HG02678 (cell line): Measurements from ENCODE around the gene PLA2R1.

Experiments used
- ATAC-seq: cut with Tn5 transposase; IDR thresholded peaks from one replicate; pipeline ENCODE4 v1.9.1; 2021; ENCODE audit warnings: mild to moderate bottlenecking, moderate library complexity; ENCODE audit not compliant: unreplicated experiment

The PLA2R1 gene

GRCh38 chr2:160062292-160063005 is at the start of gene PLA2R1:
PLA2R1 (minus strand) TSS chr2:160062615; CDS start chr2:160062403, 212 bp downstream.
- ATAC-seq, result no peak

DNA sequence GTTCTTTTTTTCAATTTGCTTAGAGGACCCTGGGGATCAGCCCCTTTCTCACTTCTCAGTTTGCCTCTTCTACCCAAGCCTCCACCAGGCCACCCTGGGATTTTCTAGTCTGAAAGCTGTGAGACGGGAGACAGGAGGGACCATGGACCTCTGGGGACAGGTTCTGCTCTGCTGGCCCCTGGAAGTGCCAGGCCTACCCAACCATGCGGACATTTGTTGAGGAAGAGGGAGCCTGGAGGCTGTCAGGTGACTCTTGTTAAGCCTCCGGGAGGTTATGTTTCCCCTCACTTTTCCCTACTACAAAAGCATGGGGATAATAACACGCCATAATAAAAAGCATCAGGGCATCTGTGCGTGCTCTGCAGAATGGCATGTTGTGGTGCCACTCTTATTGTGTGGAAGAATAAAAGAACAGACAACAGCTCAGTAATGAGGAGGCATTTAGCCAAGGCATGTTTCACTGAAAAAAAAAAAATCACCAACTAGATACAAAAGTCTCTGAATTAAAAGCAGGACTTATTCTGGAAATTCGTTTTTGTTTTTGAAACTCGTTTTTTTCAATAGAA is 48.3 kb upstream of the PLA2R1 start:
- no peak for ATAC-seq

DNA sequence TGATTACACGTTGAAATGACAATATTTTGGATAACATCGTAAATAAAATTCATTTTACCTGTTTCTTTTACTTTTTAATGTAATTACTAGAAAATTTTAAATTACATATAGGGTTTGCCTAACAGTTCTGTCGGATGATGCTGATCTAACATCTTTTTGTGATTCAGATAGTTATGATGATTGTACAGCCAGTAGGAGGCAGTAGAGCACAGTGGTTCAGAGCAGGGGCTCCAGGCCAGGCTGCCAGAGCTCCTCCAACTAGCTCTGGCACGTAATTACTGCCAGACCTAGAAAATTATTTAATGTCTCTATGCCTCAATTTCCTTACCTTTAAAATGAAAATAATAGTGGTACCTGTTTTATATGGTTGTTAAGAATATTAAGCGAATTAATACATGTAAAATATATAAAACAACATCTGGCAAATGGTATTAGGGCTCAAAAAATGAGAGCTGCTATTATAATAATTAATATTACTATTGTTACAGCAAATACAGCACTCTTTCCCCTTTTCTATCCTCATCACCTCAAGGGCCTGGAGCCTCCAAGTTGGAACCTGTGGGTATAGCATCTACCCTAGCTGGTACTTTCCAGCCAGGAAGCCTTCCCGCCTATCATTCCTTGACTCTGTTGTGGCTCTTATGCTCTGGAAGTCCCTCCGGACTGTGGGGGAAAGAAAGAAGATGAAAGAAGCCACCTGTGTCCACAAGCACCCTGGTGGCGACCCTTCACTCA is 47.7 kb upstream of the PLA2R1 start:
- ATAC-seq, result peak; percentile 74

DNA sequence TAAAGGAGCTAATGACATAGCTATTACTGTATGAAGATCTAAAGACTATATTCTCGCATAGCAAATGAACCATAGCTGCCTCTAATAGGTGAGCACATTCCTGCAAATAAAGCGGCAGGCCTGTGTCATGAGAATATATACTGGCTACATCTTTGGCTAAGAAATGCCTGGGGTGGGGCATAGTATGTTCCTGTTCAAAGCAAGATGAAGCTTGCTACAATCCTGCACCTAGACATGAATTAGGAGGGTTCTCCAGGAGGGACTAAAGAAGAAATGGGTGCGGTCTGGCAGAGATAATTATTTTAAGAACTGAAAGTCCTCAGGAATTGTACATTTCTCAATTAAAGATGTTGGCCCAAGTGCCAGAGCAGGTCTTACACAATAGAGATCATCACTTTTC is 46.8 kb upstream of the PLA2R1 start:
- ATAC-seq, result no peak

DNA sequence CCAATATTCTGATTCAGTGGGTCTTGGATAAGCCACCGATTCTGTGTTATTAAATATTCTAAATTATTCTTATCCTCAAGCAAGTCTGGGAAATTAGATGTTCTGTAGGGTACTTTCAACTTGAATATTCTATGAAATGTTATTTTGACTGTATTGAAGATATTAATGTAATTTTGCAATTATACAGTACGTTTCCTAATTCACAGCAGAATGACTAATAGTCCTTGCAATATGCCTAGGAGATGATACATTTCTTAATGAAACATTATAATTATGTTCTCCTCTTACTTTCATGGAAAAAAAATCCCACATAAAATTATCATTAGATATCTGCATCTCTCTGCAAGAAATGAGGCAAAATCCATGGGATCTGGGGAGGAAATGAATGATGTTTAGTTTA is 46.2 kb upstream of the PLA2R1 start:
- no peak for ATAC-seq

DNA sequence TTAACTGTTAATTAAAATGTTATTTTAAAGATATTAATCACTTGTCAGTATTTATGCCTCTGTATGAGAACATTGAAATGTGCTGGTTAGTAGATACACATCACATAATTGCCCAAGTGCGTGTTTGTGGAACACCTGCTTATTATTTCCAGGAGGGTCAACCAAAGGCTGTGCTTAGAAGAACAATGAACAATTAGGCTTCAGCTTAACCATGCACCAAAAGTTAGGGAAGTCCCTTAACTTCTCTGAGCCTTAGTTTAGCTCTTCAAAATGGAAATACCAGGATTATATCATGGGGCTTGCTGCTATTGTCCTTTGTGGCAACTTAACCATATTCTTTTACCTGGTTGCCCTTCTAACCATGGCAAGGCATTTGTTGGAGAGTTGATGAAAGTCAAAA is 43.0 kb upstream of the PLA2R1 start:
- ATAC-seq, result no peak

DNA sequence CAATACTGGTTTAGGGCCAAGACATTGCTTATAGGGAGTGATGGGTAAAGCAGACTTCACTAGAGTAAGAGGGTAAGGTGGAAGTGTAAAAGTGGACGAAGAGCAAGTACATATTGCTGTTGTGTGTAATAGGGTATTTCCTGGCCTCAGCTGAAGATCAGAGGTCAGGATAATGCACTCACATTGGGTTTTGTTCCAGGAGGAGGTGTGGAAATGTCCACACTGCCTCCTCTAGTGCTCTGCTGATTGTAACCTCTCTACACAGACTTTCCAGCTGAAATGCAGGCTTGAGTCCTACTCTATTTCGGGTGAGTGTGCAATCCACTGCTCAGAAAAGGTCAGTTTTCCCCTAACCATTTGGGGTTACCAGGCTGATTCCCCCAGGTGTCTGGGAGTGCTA is 41.7 kb upstream of the PLA2R1 start:
- no peak for ATAC-seq

DNA sequence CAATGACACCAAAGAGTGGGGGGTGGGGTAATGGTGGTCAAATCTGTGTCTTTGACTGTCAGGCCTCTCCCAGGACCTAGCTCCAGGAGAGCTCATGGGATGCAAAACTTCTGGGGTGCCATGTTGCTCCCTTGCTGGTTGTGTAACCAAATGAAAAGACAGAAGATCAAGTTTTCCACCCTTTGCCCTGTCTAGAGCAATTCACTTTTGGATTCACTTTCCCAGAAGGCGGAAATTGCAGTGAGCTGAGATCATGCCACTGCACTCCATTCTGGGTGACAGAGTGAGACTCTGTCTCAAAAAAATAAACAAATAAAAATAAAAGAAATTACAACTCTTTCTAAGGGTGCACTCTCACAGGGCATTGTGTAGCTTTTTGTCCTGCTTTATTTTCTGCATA is 34.9 kb upstream of the PLA2R1 start:
- ATAC-seq, result no peak

DNA sequence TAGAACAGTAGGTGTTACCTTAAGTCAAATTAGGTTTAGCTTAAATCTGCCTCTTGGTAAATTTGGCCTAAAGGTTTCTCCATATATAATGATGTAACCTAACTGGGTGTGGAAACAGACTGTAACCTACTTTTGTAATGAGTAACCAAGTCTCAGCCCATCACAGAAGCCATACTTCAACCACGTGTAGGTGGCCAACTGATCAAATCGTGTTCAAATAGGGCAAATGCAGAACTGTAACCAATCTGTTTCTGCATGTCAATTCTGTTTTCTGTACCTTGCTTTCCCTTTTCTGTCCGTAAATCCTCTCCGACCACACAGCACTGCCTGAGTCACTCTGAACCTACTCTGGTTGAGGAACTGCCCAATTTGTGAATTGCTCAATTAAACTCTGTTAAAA is 34.0 kb upstream of the PLA2R1 start:
- no peak for ATAC-seq

- ATAC-seq, result no peak
Measured at GRCh38 chr2:160092445-160092844, 30.0 kb upstream of the PLA2R1 start.

DNA sequence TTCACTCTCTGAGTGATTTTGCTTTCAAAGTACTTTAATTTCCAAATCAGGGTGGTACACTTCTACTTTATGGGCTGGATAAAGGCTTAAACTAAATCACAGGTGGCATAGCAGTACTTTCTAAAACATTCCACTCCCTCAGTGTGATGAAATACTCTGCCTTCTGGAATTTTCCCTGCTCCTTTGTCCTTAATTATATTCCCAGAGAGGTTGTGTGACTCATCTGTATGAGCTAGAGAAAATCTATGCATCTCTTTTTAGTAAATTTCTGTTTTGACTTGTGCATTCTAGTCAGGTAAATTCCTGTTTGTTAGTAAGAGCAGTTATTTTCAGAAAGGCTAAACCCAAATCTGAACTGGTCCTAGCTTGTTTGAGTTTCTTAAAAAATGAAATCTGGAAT is 29.0 kb upstream of the PLA2R1 start:
- no peak for ATAC-seq

GRCh38 chr2:160087854-160088745 is 25.7 kb upstream of the PLA2R1 start:
- ATAC-seq, result no peak

GRCh38 chr2:160085662-160086061 is 23.2 kb upstream of the PLA2R1 start:
- no peak for ATAC-seq

DNA sequence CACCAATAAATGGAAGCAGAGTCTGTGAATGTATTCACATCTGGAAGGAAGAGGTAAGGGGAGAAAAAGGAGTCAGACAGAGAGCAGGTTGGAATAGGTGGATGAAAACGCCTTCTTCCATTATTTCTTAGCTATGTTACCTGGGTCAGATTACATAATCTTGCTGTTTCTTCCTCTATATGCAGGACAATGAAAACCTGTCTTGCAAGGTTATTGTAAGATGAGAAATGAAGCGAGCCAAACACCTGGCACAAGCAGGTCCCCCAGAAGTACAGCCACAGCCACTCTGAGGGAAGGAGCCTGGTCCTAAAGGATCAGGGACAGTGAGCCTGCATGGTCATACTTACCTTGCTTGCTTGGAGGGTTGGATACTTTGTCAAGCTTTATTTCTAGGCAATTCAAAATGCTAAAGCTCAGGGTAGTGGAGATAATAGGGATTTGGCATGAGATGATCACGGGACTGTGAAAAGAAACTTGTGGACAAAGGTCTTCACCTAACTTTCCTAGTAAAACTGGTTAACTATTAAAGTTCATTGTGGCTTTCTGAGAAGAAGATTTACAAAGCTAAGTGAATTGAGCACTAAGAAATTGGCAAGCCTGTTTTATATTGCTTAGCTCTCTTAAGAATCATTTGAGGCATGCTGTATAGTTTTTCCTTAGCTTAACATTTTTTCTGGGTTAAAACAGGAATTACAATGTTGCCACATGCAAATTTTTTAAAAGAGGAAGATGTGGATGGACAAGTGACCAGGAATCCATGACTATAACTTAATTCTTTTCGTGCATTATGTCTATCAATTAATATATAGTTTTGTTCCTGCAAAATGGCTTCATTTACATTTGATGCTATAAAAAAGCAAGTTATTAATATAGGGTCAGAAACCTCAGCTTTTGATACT is 15.7 kb upstream of the PLA2R1 start:
- no peak for ATAC-seq

DNA sequence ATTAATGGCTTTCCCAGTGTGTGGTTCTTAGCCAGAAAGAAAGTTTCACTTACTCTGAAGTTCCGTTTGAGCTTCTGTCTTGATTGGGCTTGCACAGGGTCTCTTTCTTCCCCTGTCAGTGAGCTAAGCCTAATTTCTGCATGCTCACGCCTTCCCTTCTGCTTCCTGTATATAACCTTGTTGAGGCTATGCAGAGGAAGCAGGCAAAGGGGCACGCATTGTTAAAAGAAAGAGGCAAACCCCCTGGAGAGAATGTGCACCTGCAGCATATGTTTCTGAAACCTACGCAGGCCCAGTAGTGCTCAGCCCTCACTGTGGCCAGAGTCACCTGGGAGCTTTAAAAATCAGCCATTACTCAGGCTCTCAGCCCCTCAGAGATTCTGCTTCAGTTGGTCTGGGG is 14.5 kb upstream of the PLA2R1 start:
- peak; percentile 52 for ATAC-seq

DNA sequence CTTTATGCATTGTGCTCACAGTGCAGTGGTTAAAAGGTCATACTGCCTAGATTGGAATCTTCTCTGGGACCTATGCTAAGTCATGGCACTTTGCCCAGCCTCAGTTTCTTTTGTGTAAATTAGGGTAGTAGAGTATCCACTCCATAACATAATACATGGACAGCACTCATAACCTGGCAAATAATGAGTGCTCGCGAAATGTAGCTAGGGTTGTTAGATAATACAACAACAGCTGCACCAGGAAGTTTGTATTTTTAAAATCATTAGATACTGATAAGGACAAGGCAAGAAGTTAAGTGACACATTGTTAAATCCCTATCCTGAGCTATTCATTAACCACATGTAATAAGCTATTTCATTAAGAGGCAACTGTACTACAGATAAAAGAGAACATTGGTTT is 13.8 kb upstream of the PLA2R1 start:
- ATAC-seq, result no peak

DNA sequence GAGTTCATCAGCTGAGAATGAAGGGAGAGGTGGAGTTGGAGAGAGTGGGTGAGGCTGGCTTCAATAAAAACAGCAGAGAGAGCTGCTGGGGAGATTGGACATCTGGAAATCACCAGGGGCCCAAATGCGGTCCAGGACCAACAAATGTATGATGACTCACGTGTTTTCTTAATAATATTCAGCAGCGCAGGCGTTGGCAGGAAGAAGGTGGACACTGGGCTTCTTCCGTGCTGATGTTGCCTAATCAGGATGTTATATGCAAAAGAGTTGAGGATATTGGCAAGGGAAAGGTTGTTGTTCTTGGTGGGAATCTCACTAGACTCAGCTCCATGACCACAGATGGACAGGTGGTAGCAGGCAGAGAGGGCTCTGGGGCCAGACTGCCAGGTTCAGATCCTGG is 12.8 kb upstream of the PLA2R1 start:
- no peak for ATAC-seq

DNA sequence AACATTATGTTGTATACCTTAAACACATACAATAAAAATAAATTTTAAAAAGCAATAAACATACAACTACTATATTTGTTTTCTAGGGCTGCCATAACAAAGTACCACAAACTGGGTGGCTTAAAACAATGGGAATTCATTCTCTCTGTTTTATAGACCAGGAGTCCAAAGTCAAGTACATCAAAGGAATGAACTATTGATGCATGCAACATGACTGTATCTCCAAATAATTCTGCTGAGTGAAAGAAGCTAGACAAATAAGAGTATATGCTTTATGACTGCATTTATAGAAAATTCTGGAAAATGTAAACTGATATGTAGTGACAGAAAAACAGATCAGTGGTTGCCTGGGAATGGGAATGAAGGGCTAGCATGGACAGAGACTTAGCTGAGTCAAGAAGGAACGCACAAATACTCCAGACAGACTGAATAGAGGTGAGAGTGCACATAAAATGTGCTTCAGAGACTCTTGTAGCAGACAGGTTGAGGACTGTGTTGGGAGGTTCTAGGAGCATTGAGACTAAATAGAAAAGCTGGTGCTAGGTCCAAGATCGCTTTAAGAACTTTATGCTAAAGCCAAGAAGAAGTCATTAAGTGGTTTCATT is 11.0 kb upstream of the PLA2R1 start:
- no peak for ATAC-seq

DNA sequence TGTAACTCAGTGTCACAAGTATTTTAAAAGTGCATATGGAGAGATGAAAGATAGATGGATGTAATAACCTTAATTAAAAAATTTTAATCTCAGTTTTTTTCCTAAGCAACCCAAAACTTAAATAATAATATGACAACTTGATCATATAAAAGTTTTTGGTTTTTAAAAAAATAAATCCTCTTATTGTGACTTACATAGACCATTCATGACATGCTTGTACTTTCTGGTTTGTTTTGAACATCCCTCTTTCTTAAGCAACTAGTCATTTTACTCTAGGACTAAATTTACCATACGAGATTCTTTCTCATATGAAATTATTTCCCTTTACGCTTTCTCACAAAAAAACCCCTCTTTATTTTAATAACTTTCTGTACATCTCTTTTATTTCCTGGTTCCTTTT is 6.5 kb upstream of the PLA2R1 start:
- ATAC-seq, result no peak

GRCh38 chr2:160064916-160065315 is 2.5 kb upstream of the PLA2R1 start:
- ATAC-seq, result no peak
